Spleen (tissue), 7 donors: ENCODE measurements around the gene MTPN.

Experiments used
- POLR2A ChIP-seq, 3 donors: fragments of 450-650 bp; IDR thresholded peaks; one replicate each; pipeline ENCODE4 v1.5.1; 2017; ENCODE audit warnings: antibody characterized with exemption in 3 of 3, mild to moderate bottlenecking in 1 of 3
- TF ChIP-seq, protein P1 (sequence below), 11 experiments: fragments of 200-600 bp in 7 of 11; fragments of 450-650 bp in 4 of 11; sonication (generic) in 4 of 11; IDR thresholded peaks in 8 of 11; conservative IDR thresholded peaks in 3 of 11; 1 replicate in 7 of 11; 2 replicates in 4 of 11; pipeline versions ENCODE4 v1.4.0 to v1.8.0; 2016 to 2021; ENCODE audit warnings: antibody characterized with exemption in 11 of 11, inconsistent platforms in 4 of 11, mild to moderate bottlenecking in 1 of 11
- donor health status: DM: no; HTN: no; CAD: no; lungs with moderate emphysema.
- donor health status: DM: no; HTN: no; CAD: no.
- donor health status: DM: no; HTN: no; CAD: no.

DNA sequence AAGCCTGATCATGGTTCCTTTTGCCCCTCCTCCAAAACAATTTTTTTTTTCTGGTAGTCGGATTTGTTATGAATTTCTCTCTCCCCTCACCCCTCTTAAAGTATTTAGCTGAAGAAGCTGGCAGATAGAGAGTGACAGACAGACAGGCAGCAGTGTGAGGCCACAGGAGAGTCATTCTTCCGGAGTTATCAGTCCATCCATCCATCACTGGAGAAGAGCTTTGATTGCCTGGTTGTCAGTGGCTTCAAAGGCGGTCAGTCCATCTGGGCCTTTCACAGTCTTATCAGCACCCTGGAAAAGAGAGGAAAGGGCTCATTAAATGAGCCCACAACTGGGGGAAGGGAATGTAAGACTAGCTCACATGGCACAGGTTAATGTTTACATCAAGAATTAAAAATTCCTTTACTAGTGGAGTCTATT, 47.4 kb downstream of the MTPN start:
- TF ChIP-seq, protein P1, sequence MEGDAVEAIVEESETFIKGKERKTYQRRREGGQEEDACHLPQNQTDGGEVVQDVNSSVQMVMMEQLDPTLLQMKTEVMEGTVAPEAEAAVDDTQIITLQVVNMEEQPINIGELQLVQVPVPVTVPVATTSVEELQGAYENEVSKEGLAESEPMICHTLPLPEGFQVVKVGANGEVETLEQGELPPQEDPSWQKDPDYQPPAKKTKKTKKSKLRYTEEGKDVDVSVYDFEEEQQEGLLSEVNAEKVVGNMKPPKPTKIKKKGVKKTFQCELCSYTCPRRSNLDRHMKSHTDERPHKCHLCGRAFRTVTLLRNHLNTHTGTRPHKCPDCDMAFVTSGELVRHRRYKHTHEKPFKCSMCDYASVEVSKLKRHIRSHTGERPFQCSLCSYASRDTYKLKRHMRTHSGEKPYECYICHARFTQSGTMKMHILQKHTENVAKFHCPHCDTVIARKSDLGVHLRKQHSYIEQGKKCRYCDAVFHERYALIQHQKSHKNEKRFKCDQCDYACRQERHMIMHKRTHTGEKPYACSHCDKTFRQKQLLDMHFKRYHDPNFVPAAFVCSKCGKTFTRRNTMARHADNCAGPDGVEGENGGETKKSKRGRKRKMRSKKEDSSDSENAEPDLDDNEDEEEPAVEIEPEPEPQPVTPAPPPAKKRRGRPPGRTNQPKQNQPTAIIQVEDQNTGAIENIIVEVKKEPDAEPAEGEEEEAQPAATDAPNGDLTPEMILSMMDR (IDR thresholded peaks at IDR 0.05 in 8 of 11, conservative IDR thresholded peaks at IDR 0.05 in 3 of 11) = no peak
- TF ChIP-seq POLR2A (IDR thresholded peaks at IDR 0.05) = no peak
